ENCODE results near the gene TMEM120B. TPM values are rescaled to one million over a fixed set of nuclear protein-coding genes. Genes with fewer than 3 reads are reported as not detected.
A peak's percentile ranks its signal among the peaks of the same experiment; 100 is the strongest.

The TMEM120B gene
- total and polyA plus RNA-seq, 2 of the 13 experiments (the other 11 are each of a cell fraction or from before 2014, with no cell fraction given): 7.1 to 12.9 TPM

- TF ChIP-seq ZNF770 (CRISPR knock-in tag; IDR thresholded peaks at IDR 0.05) (peak; percentile 28; the same call in 1 of the 2 replicates), FOXC1 (CRISPR knock-in tag; IDR thresholded peaks at IDR 0.05; ENCODE audit: borderline replicate concordance) (no peak), ZNF792 (CRISPR knock-in tag; IDR thresholded peaks at IDR 0.05) (peak; percentile 28), KLF15 (CRISPR knock-in tag; IDR thresholded peaks at IDR 0.05; ENCODE audit: borderline replicate concordance) (no peak), KDM6A (CRISPR knock-in tag; IDR thresholded peaks at IDR 0.05; ENCODE audit: low read depth) (0 out of 2 replicates have a peak, but pooled peaks have one; percentile 19), CBX5 (CRISPR knock-in tag; IDR thresholded peaks at IDR 0.05; ENCODE audit: borderline replicate concordance) (0 out of 2 replicates have a peak, but pooled peaks have one; percentile 9), AGO2 (optimal IDR thresholded peaks at IDR 0.05; ENCODE audit: low read depth, low read length) (no peak), ZMAT5 (CRISPR knock-in tag; IDR thresholded peaks at IDR 0.05; ENCODE audit: borderline replicate concordance, low read depth) (no peak), SYNCRIP (IDR thresholded peaks at IDR 0.05; ENCODE audit: insufficient read depth, low read depth, low read length) (no peak), NR1H2 (CRISPR knock-in tag; IDR thresholded peaks at IDR 0.05; ENCODE audit: borderline replicate concordance, low read depth) (no peak), NCOA2 (CRISPR knock-in tag; IDR thresholded peaks at IDR 0.05) (0 out of 2 replicates have a peak, but pooled peaks have one; percentile 41), ZNF318 (CRISPR knock-in tag; IDR thresholded peaks at IDR 0.05) (no peak), FOSL2 (CRISPR knock-in tag; IDR thresholded peaks at IDR 0.05) (peak; percentile 92), GTF2F1 (IDR thresholded peaks at IDR 0.05; ENCODE audit: low read length) (no peak), KLF13 (CRISPR knock-in tag; IDR thresholded peaks at IDR 0.05) (no peak), U2AF1 (optimal IDR thresholded peaks at IDR 0.05; ENCODE audit: low read depth, low read length) (no peak), CREM (IDR thresholded peaks at IDR 0.05) (peak; percentile 58; the same call in 1 of the 2 replicates), CREM (CRISPR knock-in tag; IDR thresholded peaks at IDR 0.05) (no peak), ZNF251 (CRISPR knock-in tag; IDR thresholded peaks at IDR 0.05) (no peak), NFIC (IDR thresholded peaks at IDR 0.05; ENCODE audit: low read length) (no peak)
Measured at GRCh38 chr12:121791671-121792551, 79.4 kb downstream of the TMEM120B start (continued).
